ENCODE results near the gene PIGP.

GRCh38 chr21:37098751-37099150 is 25.9 kb upstream of the PIGP start:
- TF ChIP-seq HDGF (IDR thresholded peaks at IDR 0.05; ENCODE audit: borderline replicate concordance) (no peak), FOXA1 (IDR thresholded peaks at IDR 0.05) (no peak), BHLHE40 (IDR thresholded peaks at IDR 0.05; ENCODE audit: borderline replicate concordance) (no peak), SUZ12 (IDR thresholded peaks at IDR 0.05) (no peak), SP1 (IDR thresholded peaks at IDR 0.05) (no peak), ELF4 (IDR thresholded peaks at IDR 0.05) (no peak)
